CD14-positive monocyte (primary cell): ENCODE measurements around the gene HRH4. TPM values are rescaled to one million over a fixed set of nuclear protein-coding genes. Genes with fewer than 3 reads are reported as not detected.

Experiments
- DNase-seq, 3 donors: peaks; one replicate each; pipeline ENCODE4 v3.0.0-alpha.2; 2011 to 2022
- H2AFZ ChIP-seq: 2 replicates; pipeline ENCODE4 v1.6.0; 2012; ENCODE audit warnings: mild to moderate bottlenecking, low read depth, low read length, inconsistent platforms; ENCODE audit not compliant: insufficient read depth, poor library complexity, severe bottlenecking
- H3K27ac ChIP-seq, 2 donors: 1 replicate in 1 of 2; 2 replicates in 1 of 2; pipeline ENCODE4 v1.5.1; 2012 to 2013; ENCODE audit warnings: low read length in 2 of 2, control low read depth in 1 of 2, inconsistent platforms in 1 of 2, low read depth in 1 of 2, mild to moderate bottlenecking in 1 of 2
- H3K27me3 ChIP-seq, 2 donors: one replicate each; pipeline versions ENCODE4 v1.6.0 to v1.6.1; 2011 to 2013; ENCODE audit warnings: low read length in 2 of 2; ENCODE audit not compliant: control insufficient read depth in 2 of 2, insufficient read depth in 2 of 2
- H3K36me3 ChIP-seq, 2 donors: replicated peaks in 1 of 2; 1 replicate in 1 of 2; 2 replicates in 1 of 2; pipeline versions ENCODE4 v1.5.1 to v1.6.1; 2012 to 2013; ENCODE audit warnings: low read length in 2 of 2, control low read depth in 1 of 2, inconsistent platforms in 1 of 2, mild to moderate bottlenecking in 1 of 2; ENCODE audit not compliant: insufficient read depth in 2 of 2, control insufficient read depth in 1 of 2
- H3K4me1 ChIP-seq, 2 donors: 1 replicate in 1 of 2; 2 replicates in 1 of 2; pipeline versions ENCODE4 v1.5.1 to v1.6.1; 2012 to 2013; ENCODE audit warnings: low read length in 2 of 2, control low read depth in 1 of 2, inconsistent platforms in 1 of 2, mild to moderate bottlenecking in 1 of 2, moderate library complexity in 1 of 2; ENCODE audit not compliant: insufficient read depth in 2 of 2, control insufficient read depth in 1 of 2
- H3K4me2 ChIP-seq: replicated peaks from 2 replicates; pipeline ENCODE3; 2012; ENCODE audit warnings: low read length, moderate library complexity, mild to moderate bottlenecking; ENCODE audit not compliant: poor library complexity, severe bottlenecking; ENCODE audit errors: extremely low read depth
- H3K4me3 ChIP-seq, 3 experiments: fragments of 200-600 bp in 1 of 3; sonication (generic) in 1 of 3; replicated peaks in 1 of 3; 1 replicate in 2 of 3; 2 replicates in 1 of 3; pipeline ENCODE4 v1.5.1; 2011 to 2013; ENCODE audit warnings: low read length in 3 of 3, mild to moderate bottlenecking in 3 of 3, control low read depth in 2 of 3, low read depth in 2 of 3, inconsistent platforms in 1 of 3, moderate library complexity in 1 of 3
- H3K79me2 ChIP-seq: 2 replicates; pipeline ENCODE4 v1.6.0; 2012; ENCODE audit warnings: mild to moderate bottlenecking, control low read depth, inconsistent platforms, low read length, moderate library complexity; ENCODE audit not compliant: insufficient read depth
- H3K9ac ChIP-seq: 2 replicates; pipeline ENCODE4 v1.6.0; 2017; ENCODE audit warnings: low read length, mild to moderate bottlenecking; ENCODE audit not compliant: insufficient read depth, poor library complexity, severe bottlenecking
- H3K9me3 ChIP-seq, 2 donors: replicated peaks in 1 of 2; 1 replicate in 1 of 2; 2 replicates in 1 of 2; pipeline versions ENCODE4 v1.5.1 to v1.6.1; 2012 to 2013; ENCODE audit warnings: low read length in 2 of 2, control low read depth in 1 of 2; ENCODE audit not compliant: control insufficient read depth in 1 of 2, insufficient read depth in 1 of 2
- H4K20me1 ChIP-seq: 2 replicates; pipeline ENCODE4 v1.6.0; 2012; ENCODE audit warnings: mild to moderate bottlenecking, low read length, control low read depth, moderate library complexity; ENCODE audit not compliant: insufficient read depth
- H3K27ac Mint-ChIP-seq, 7 donors: one replicate each; pipeline ENCODE4 v1.8.0; 2020; ENCODE audit warnings: mild to moderate bottlenecking in 7 of 7, mixed read lengths in 7 of 7, moderate library complexity in 6 of 7, inconsistent platforms in 2 of 7
- H3K27me3 Mint-ChIP-seq, 3 donors: one replicate each; pipeline ENCODE4 v1.8.0; 2021 to 2022; ENCODE audit warnings: low read depth in 3 of 3, mild to moderate bottlenecking in 3 of 3, mixed read lengths in 3 of 3, moderate library complexity in 3 of 3, inconsistent platforms in 1 of 3
- H3K36me3 Mint-ChIP-seq, 2 donors: one replicate each; pipeline ENCODE4 v1.8.0; 2020; ENCODE audit warnings: mixed read lengths in 2 of 2, inconsistent platforms in 1 of 2, mild to moderate bottlenecking in 1 of 2
- H3K4me1 Mint-ChIP-seq: one replicate; pipeline ENCODE4 v1.8.0; 2020; ENCODE audit warnings: mild to moderate bottlenecking, mixed read lengths
- H3K4me3 Mint-ChIP-seq, 2 donors: one replicate each; pipeline ENCODE4 v1.8.0; 2020; ENCODE audit warnings: mild to moderate bottlenecking in 2 of 2, mixed read lengths in 2 of 2, moderate library complexity in 1 of 2
- H3K9me3 Mint-ChIP-seq, 7 donors: one replicate each; pipeline ENCODE4 v1.8.0; 2020 to 2022; ENCODE audit warnings: mixed read lengths in 7 of 7, mild to moderate bottlenecking in 6 of 7, moderate library complexity in 6 of 7, inconsistent platforms in 2 of 7
- CTCF ChIP-seq: fragments of 200-600 bp; IDR thresholded peaks from one replicate; pipeline ENCODE4 v1.8.0; 2022; ENCODE audit warnings: antibody characterized with exemption, mild to moderate bottlenecking
- WGBS: methylation state at CpG from one replicate; pipeline ENCODE4 v1.1.5; 2013; ENCODE audit warnings: missing lambda C conversion rate; ENCODE audit not compliant: insufficient coverage; 5-methylcytosine and 5-hydroxymethylcytosine counted together
- intact Hi-C, 2 donors: fragments of 100-400 bp; cut with micrococcal nuclease; formaldehyde crosslinking; loops; one replicate each; pipeline versions ENCODE4 v1.15.0 to v1.15.1; 2023
- polyA plus RNA-seq, 3 donors: library from polyadenylated mRNA; depleted of rRNA in 1 of 3; unstranded in 2 of 3; stranded (reverse) in 1 of 3; fragments of 300-500 nt in 2 of 3; fragments of >200 nt in 1 of 3; fragmentation: Illumina TruSeq in 2 of 3; gene quantifications; 1 replicate in 2 of 3; 2 replicates in 1 of 3; pipeline ENCODE4 v1.2.3, GENCODE V29; 2012 to 2021

The HRH4 gene
- polyA plus RNA-seq, 3 donors, result 0.10 TPM; not detected in 2

GRCh38 chr18:24447961-24448360 is 12.5 kb upstream of the HRH4 start:
- H3K36me3 Mint-ChIP-seq, result peaks cover 73 to 79% of the 10 kb centered on the region in 2 donors

GRCh38 chr18:24456549-24456948 is 3.9 kb upstream of the HRH4 start:
- Histone ChIP-seq H3K4me3 (no peak overlapping the region), H3K79me2 (no peaks in the 10 kb centered on the region)
- peaks cover 20% of the 10 kb centered on the region for H3K4me1 Mint-ChIP-seq

More at GRCh38 chr18:24447961-24448360, 12.5 kb upstream of the HRH4 start:
- Histone ChIP-seq H2AFZ (no peak overlapping the region), H3K9ac (no peak overlapping the region), H3K27ac (no peak overlapping the region), H3K9me3 (no peaks in the 10 kb centered on the region), H3K4me1 (peaks cover 0 to 10% of the 10 kb centered on the region in 2 donors), H3K4me2 (no peak overlapping the region), H3K36me3 (peaks cover 69 to 78% of the 10 kb centered on the region in 2 donors), H3K4me3 (no peak overlapping the region), H3K27me3 (no peaks in the 10 kb centered on the region), H3K79me2 (no peaks in the 10 kb centered on the region), H4K20me1 (no peaks in the 10 kb centered on the region)
- H3K9me3 Mint-ChIP-seq, result no peaks in the 10 kb centered on the region
- peaks cover 10% of the 10 kb centered on the region for H3K4me1 Mint-ChIP-seq
- no peak for TF ChIP-seq CTCF
- no peak overlapping the region for H3K4me3 Mint-ChIP-seq
- H3K27ac Mint-ChIP-seq, result no peak overlapping the region
- no peaks in the 10 kb centered on the region for H3K27me3 Mint-ChIP-seq
- DNase-seq, result no peak
- no CpG with 5 or more reads among the region's 1 CpG for WGBS
- intact Hi-C loops, result no loop called here

More at GRCh38 chr18:24456549-24456948, 3.9 kb upstream of the HRH4 start:
- Histone ChIP-seq H3K4me2 (no peak overlapping the region), H4K20me1 (no peaks in the 10 kb centered on the region), H2AFZ (no peak overlapping the region), H3K4me1 (peaks cover 9 to 15% of the 10 kb centered on the region in 2 donors), H3K9me3 (peaks cover 5 to 9% of the 10 kb centered on the region in 2 donors), H3K27me3 (no peaks in the 10 kb centered on the region), H3K27ac (no peak overlapping the region), H3K36me3 (peaks cover 5% of the 10 kb centered on the region in 2 donors), H3K9ac (no peak overlapping the region)
- no CpG with 5 or more reads among the region's 4 CpGs for WGBS
- Mint-ChIP-seq H3K27ac (no peak overlapping the region), H3K36me3 (peaks cover 18 to 21% of the 10 kb centered on the region in 2 donors), H3K9me3 (peaks cover 6 to 15% (median 12%) of the 10 kb centered on the region in 7 donors), H3K4me3 (no peak overlapping the region), H3K27me3 (no peaks in the 10 kb centered on the region)
- intact Hi-C loops, result no loop called here
- TF ChIP-seq CTCF, result no peak
- DNase-seq, result no peak
